ENCODE data around the gene TWSG1. TPM values are rescaled to one million over a fixed set of nuclear protein-coding genes. Genes with fewer than 3 reads are reported as not detected.

Gene TWSG1
- total RNA-seq, 5 donors from 2014 or later (not counting 1 experiment from before 2014, with no cell fraction given) = 1.8 to 6.2 (median 4.4) TPM

GRCh38 chr18:9321736-9322135 lies 12.8 kb upstream of the TWSG1 start:
- 90% methylated on average over 2 of the region's 4 CpGs for WGBS (ENCODE audit: insufficient coverage)
- ChIA-PET CTCF (interaction anchor here in 1 of 2 donors (0.6 kb wide), 1 partner anchor 10 kb away, joined by 3 read pairs; no protein-coding TSS in a partner anchor), POLR2A (no interaction called here)
- no peak overlapping the region for H3K4me3 Mint-ChIP-seq
- H3K4me1 ChIP-seq (ENCODE audit: control insufficient read depth in 1 of 2, extremely low read depth in 1 of 2, insufficient read depth in 2 of 2, low read length in 2 of 2) = no peaks in the 10 kb centered on the region
- H3K36me3 Mint-ChIP-seq = peaks cover 7% of the 10 kb centered on the region
- no peak overlapping the region for H3K4me3 ChIP-seq (ENCODE audit: control insufficient read depth in 1 of 2, extremely low read depth in 1 of 2, low read length in 1 of 2)
- no peak overlapping the region for H3K27ac ChIP-seq (ENCODE audit: low read length)
- H3K9me3 Mint-ChIP-seq = peaks cover 0 to 14% (median 8%) of the 10 kb centered on the region in 3 donors
- ATAC-seq (replicated peaks in 1 of 4) (no peak), DNase-seq (no peak)
- peaks cover 0 to 5% of the 10 kb centered on the region in 2 experiments for H3K27me3 ChIP-seq (replicated peaks in 1 of 2; ENCODE audit: control insufficient read depth in 2 of 2, extremely low read depth in 1 of 2, insufficient read depth in 2 of 2, low read length in 1 of 2)
- no peak overlapping the region for H3K27ac Mint-ChIP-seq
- no peaks in the 10 kb centered on the region for H3K4me1 Mint-ChIP-seq
- H3K36me3 ChIP-seq (ENCODE audit: control insufficient read depth in 2 of 2, extremely low read depth in 1 of 2, insufficient read depth in 1 of 2, low read length in 1 of 2) = no peaks in the 10 kb centered on the region
- H3K27me3 Mint-ChIP-seq = peaks cover 16 to 19% of the 10 kb centered on the region in 2 donors
- H3K9me3 ChIP-seq = no peaks in the 10 kb centered on the region

- POLR2A ChIA-PET = no interaction called here
- CTCF ChIA-PET = no interaction called here
- H3K27me3 Mint-ChIP-seq = peaks cover 16 to 19% of the 10 kb centered on the region in 2 donors
Observed at GRCh38 chr18:9322744-9323143, 11.8 kb upstream of the TWSG1 start.

DNA sequence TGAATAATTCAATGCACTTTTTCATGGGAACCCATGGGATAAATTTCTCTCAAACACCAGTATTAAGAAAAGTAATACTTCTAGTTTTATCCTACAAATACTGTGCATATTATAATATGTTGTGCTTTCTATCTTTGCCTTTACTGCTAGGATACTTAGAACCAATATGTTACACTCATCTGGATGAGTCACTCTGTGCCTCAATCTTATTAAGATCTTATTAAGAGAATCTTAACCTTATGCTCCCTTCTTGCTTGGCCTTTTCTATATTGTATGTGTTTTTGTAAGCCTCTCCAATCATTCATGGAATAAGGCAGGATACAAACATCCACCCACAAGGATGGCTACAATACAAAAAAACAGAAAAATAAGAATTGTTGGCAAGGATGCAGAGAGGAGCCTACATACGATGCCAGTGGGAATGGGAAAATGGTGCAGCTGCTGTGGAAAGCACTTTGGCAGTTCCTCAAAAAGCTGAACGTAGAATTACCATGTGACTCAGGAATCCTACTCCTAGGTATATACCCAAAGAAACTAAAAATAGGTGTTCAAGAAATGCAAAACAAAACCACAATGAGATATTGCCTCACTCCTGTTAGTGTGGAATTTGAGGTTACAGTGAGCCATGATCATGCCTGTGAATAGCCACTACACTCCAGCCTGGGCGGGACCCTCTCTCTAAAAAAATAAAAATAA lies 10.7 kb upstream of the TWSG1 start:
- ChIA-PET POLR2A (interaction anchor here in 1 of 2 donors (0.6 kb wide), 1 partner anchor 325 kb away, joined by 3 read pairs; no protein-coding TSS in a partner anchor), CTCF (interaction anchor here in 1 of 2 donors (0.5 kb wide), 1 partner anchor 654 kb away, joined by 4 read pairs; no protein-coding TSS in a partner anchor)
- H3K9me3 ChIP-seq = no peaks in the 10 kb centered on the region
- no peak overlapping the region for H3K4me3 ChIP-seq (ENCODE audit: control insufficient read depth in 1 of 2, extremely low read depth in 1 of 2, low read length in 1 of 2)
- Mint-ChIP-seq H3K36me3 (peaks cover 7% of the 10 kb centered on the region), H3K9me3 (peaks cover 4 to 19% (median 12%) of the 10 kb centered on the region in 3 donors), H3K4me1 (no peaks in the 10 kb centered on the region), H3K27ac (no peak overlapping the region), H3K27me3 (peaks cover 16 to 19% of the 10 kb centered on the region in 2 donors), H3K4me3 (no peak overlapping the region)
- no peaks in the 10 kb centered on the region for H3K36me3 ChIP-seq (ENCODE audit: control insufficient read depth in 2 of 2, extremely low read depth in 1 of 2, insufficient read depth in 1 of 2, low read length in 1 of 2)
- no CpG with 5 or more reads among the region's 3 CpGs for WGBS (ENCODE audit: insufficient coverage)
- DNase-seq = no peak
- peaks cover 0 to 5% of the 10 kb centered on the region in 2 experiments for H3K27me3 ChIP-seq (replicated peaks in 1 of 2; ENCODE audit: control insufficient read depth in 2 of 2, extremely low read depth in 1 of 2, insufficient read depth in 2 of 2, low read length in 1 of 2)
- no peak overlapping the region for H3K27ac ChIP-seq (ENCODE audit: low read length)
- no peak for ATAC-seq (replicated peaks in 1 of 4)
- H3K4me1 ChIP-seq (ENCODE audit: control insufficient read depth in 1 of 2, extremely low read depth in 1 of 2, insufficient read depth in 2 of 2, low read length in 2 of 2) = no peaks in the 10 kb centered on the region

More at GRCh38 chr18:9322744-9323143, 11.8 kb upstream of the TWSG1 start:
- Histone ChIP-seq H3K4me3 (ENCODE audit: control insufficient read depth in 1 of 2, extremely low read depth in 1 of 2, low read length in 1 of 2) (no peak overlapping the region), H3K9me3 (no peaks in the 10 kb centered on the region), H3K27ac (ENCODE audit: low read length) (no peak overlapping the region), H3K36me3 (ENCODE audit: control insufficient read depth in 2 of 2, extremely low read depth in 1 of 2, insufficient read depth in 1 of 2, low read length in 1 of 2) (no peaks in the 10 kb centered on the region), H3K4me1 (ENCODE audit: control insufficient read depth in 1 of 2, extremely low read depth in 1 of 2, insufficient read depth in 2 of 2, low read length in 2 of 2) (no peaks in the 10 kb centered on the region), H3K27me3 (replicated peaks in 1 of 2; ENCODE audit: control insufficient read depth in 2 of 2, extremely low read depth in 1 of 2, insufficient read depth in 2 of 2, low read length in 1 of 2) (peaks cover 0 to 5% of the 10 kb centered on the region in 2 experiments)
- Mint-ChIP-seq H3K36me3 (peaks cover 7% of the 10 kb centered on the region), H3K4me3 (no peak overlapping the region), H3K9me3 (peaks cover 0 to 14% (median 8%) of the 10 kb centered on the region in 3 donors), H3K27ac (no peak overlapping the region), H3K4me1 (no peaks in the 10 kb centered on the region)
- WGBS (ENCODE audit: insufficient coverage) = 78% methylated on average over 2 of the region's 2 CpGs
- ATAC-seq (replicated peaks in 1 of 4) (no peak), DNase-seq (no peak)

DNA sequence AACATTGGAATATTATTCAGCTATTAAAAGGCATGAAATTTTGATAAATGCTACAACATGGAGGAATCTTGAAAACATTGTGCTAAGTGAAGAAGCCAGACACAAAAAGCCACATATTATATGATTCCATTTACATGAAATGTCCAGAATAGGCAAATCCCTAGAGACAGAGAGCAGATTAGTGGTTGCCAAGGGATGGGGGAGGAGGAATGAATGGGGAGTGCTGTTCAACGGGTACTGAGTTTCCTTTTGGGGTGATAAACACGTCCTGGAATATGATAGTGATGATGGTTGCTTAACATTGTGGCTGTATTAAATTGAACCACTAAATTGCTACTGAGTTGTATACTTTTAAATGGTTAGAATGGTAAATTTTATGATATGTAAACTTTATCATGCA lies 8.9 kb upstream of the TWSG1 start:
- Mint-ChIP-seq H3K4me3 (no peak overlapping the region), H3K9me3 (peaks cover 4 to 9% (median 5%) of the 10 kb centered on the region in 3 donors), H3K27me3 (peaks cover 15 to 16% of the 10 kb centered on the region in 2 donors), H3K4me1 (no peaks in the 10 kb centered on the region), H3K27ac (no peak overlapping the region), H3K36me3 (peaks cover 4% of the 10 kb centered on the region)
- H3K4me3 ChIP-seq (ENCODE audit: control insufficient read depth in 1 of 2, extremely low read depth in 1 of 2, low read length in 1 of 2) = no peak overlapping the region
- H3K9me3 ChIP-seq = no peaks in the 10 kb centered on the region
- H3K27ac ChIP-seq (ENCODE audit: low read length) = no peak overlapping the region
- POLR2A ChIA-PET = interaction anchor here in 1 of 2 donors (0.5 kb wide), 1 partner anchor 596 kb away, joined by 4 read pairs; no protein-coding TSS in a partner anchor
- CTCF ChIA-PET = interaction anchor here in 1 of 2 donors (0.7 kb wide), 1 partner anchor 25 kb away, joined by 4 read pairs; no protein-coding TSS in a partner anchor
- 88% methylated on average over 2 of the region's 2 CpGs for WGBS (ENCODE audit: insufficient coverage)
- ATAC-seq (replicated peaks in 1 of 4) (no peak), DNase-seq (no peak)
- H3K27me3 ChIP-seq (replicated peaks in 1 of 2; ENCODE audit: control insufficient read depth in 2 of 2, extremely low read depth in 1 of 2, insufficient read depth in 2 of 2, low read length in 1 of 2) = peaks cover 0 to 5% of the 10 kb centered on the region in 2 experiments
- no peaks in the 10 kb centered on the region for H3K4me1 ChIP-seq (ENCODE audit: control insufficient read depth in 1 of 2, extremely low read depth in 1 of 2, insufficient read depth in 2 of 2, low read length in 2 of 2)
- no peaks in the 10 kb centered on the region for H3K36me3 ChIP-seq (ENCODE audit: control insufficient read depth in 2 of 2, extremely low read depth in 1 of 2, insufficient read depth in 1 of 2, low read length in 1 of 2)

- Mint-ChIP-seq H3K9me3 (peaks cover 4 to 5% (median 4%) of the 10 kb centered on the region in 3 donors), H3K36me3 (no peaks in the 10 kb centered on the region), H3K27me3 (no peaks in the 10 kb centered on the region), H3K4me3 (no peak overlapping the region), H3K27ac (no peak overlapping the region), H3K4me1 (peaks cover under 1 to 2% (median 2%) of the 10 kb centered on the region in 3 donors)
- ChIA-PET POLR2A (no interaction called here), CTCF (no interaction called here)
- WGBS (ENCODE audit: insufficient coverage) = no CpG with 5 or more reads among the region's 2 CpGs
- no peak overlapping the region for H3K27ac ChIP-seq (ENCODE audit: low read length)
- no peak for ATAC-seq (replicated peaks in 1 of 4)
- no peak for DNase-seq
- H3K9me3 ChIP-seq = no peaks in the 10 kb centered on the region
- no peaks in the 10 kb centered on the region for H3K36me3 ChIP-seq (ENCODE audit: control insufficient read depth in 2 of 2, extremely low read depth in 1 of 2, insufficient read depth in 1 of 2, low read length in 1 of 2)
- H3K27me3 ChIP-seq (replicated peaks in 1 of 2; ENCODE audit: control insufficient read depth in 2 of 2, extremely low read depth in 1 of 2, insufficient read depth in 2 of 2, low read length in 1 of 2) = no peaks in the 10 kb centered on the region
- peaks cover 0 to 5% of the 10 kb centered on the region in 2 experiments for H3K4me1 ChIP-seq (ENCODE audit: control insufficient read depth in 1 of 2, extremely low read depth in 1 of 2, insufficient read depth in 2 of 2, low read length in 2 of 2)
- no peak overlapping the region for H3K4me3 ChIP-seq (ENCODE audit: control insufficient read depth in 1 of 2, extremely low read depth in 1 of 2, low read length in 1 of 2)
Observed at GRCh38 chr18:9328776-9329175, 5.8 kb upstream of the TWSG1 start.

- ChIA-PET POLR2A (interaction anchor here in 1 of 2 donors (0.6 kb wide), 1 partner anchor 81 kb away, joined by 3 read pairs; no protein-coding TSS in a partner anchor), CTCF (no interaction called here)
- no peak for DNase-seq
- H3K36me3 Mint-ChIP-seq = no peaks in the 10 kb centered on the region
- Histone ChIP-seq H3K4me1 (ENCODE audit: control insufficient read depth in 1 of 2, extremely low read depth in 1 of 2, insufficient read depth in 2 of 2, low read length in 2 of 2) (peaks cover 4 to 9% of the 10 kb centered on the region in 2 experiments), H3K27ac (ENCODE audit: low read length) (no peak overlapping the region), H3K9me3 (no peaks in the 10 kb centered on the region), H3K4me3 (ENCODE audit: control insufficient read depth in 1 of 2, extremely low read depth in 1 of 2, low read length in 1 of 2) (no peak overlapping the region), H3K36me3 (ENCODE audit: control insufficient read depth in 2 of 2, extremely low read depth in 1 of 2, insufficient read depth in 1 of 2, low read length in 1 of 2) (no peaks in the 10 kb centered on the region), H3K27me3 (replicated peaks in 1 of 2; ENCODE audit: control insufficient read depth in 2 of 2, extremely low read depth in 1 of 2, insufficient read depth in 2 of 2, low read length in 1 of 2) (no peaks in the 10 kb centered on the region)
- peaks cover 4 to 5% (median 4%) of the 10 kb centered on the region in 3 donors for H3K9me3 Mint-ChIP-seq
- no peak for ATAC-seq (replicated peaks in 1 of 4)
- H3K4me1 Mint-ChIP-seq = peaks cover 4 to 7% (median 5%) of the 10 kb centered on the region in 3 donors
- WGBS (ENCODE audit: insufficient coverage) = no CpG with 5 or more reads among the region's 1 CpG
- H3K27ac Mint-ChIP-seq = no peak overlapping the region
- H3K4me3 Mint-ChIP-seq = no peak overlapping the region
- no peaks in the 10 kb centered on the region for H3K27me3 Mint-ChIP-seq
Observed at GRCh38 chr18:9329471-9329870, 5.1 kb upstream of the TWSG1 start.
